Right hindlimb (tissue), 1 donor: ENCODE results near the gene GGT6.
"Not testable (repeated sequence)": the region's sequence is repeated elsewhere in the genome, so short reads cannot be mapped to it uniquely, and the experiment has no call there.

Source experiments
- DNase-seq: peaks from one replicate; pipeline ENCODE4 v3.0.0-alpha.2; 2018

The GGT6 gene

DNA sequence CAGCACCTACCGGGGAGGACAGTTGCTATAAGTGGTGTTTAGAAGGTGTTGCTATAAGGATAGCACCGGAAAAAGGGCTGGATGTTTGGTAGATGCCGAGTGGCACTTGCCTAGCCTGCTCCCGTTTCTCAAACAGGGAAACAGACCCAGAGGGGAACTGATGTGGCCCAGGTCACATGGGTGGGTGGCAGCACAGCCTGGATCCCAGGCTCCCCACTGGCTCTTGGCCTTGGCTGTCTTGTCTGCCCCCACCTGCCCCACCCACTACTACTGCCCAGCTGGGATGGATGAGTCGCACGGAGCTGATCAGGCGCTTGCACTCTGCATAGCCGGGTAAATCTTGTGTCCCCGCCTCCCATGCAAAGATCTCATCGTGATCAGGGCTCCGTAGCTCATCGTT lies 31.2 kb upstream of the GGT6 start:
- DNase-seq = no peak

DNA sequence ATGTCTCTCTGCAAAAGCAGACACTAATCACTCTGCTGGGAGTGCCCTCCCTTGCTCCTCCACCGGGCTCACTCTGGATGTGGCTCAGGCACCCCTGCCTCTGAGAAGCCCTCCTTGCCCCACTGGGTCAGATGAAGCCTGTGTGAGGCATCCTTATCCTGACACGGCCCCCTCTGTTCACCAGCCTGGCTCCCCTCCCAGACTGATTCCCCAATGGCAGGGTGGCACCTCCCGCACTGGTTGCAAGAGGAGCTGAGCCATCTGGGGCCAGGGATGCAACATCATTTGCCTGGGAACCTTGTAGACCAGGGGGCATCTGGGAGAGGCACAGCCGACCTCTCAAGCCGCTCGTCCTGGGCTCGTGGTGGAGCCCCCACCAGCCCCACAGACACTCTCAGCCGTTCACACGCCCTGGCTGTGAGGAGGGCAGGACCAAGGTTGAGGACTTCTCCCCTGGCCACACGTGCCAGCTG lies 30.6 kb upstream of the GGT6 start:
- DNase-seq = no peak

DNA sequence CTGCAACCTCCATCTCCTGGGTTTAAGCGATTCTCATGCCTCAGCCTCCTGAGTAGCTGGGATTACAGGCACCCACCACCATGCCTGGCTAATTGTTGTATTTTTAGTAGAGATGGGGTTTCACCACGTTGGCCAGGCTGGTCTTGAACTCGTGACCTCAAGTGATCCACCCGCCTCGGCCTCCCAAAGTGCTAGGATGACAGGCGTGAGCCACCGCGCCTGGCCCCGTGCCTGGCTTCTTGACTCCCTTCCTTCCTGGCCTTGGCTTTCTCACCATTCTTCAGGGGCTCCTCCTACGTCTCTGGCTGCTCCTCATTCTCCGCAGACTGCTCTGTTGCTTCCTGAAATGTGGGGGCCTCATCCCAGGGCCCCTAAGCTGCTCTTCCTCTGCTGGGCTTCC lies 29.7 kb upstream of the GGT6 start:
- DNase-seq = not testable (repeated sequence)

DNA sequence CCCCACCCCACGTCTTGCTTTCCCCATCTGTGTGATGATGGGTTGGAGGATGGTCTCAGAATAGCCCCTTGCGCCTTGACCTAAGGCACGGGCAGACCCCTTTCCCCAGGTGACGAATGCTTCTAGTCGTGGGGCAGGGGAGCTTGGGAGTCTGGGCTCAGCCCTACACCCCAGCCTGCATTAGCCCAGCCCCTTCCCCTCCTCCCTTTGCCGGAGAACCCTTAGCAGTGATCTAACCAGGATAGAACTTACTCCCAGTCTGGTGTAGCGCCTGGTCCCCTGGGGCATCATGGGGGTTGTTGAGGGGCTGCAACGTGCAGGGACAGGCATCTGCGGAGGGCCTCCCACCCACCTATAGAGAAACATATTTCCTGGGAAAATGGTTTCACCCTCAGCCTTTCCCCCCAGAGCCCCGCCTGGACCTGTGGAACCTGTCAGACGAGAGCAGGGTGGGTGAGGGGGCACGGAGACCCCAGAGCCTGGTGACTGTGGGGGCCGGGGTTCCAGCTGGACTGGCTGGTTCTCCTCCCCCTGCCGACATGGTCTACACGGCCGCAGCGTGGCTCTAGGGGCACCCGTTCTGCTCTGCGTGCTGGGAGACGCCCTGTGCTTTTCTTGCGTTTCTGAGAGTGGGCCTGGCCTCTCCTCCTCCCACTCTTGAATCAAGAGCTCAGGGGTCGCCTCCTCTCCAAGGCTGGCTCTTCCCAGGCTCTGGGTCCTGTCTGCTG lies 28.7 kb upstream of the GGT6 start:
- DNase-seq = no peak

DNA sequence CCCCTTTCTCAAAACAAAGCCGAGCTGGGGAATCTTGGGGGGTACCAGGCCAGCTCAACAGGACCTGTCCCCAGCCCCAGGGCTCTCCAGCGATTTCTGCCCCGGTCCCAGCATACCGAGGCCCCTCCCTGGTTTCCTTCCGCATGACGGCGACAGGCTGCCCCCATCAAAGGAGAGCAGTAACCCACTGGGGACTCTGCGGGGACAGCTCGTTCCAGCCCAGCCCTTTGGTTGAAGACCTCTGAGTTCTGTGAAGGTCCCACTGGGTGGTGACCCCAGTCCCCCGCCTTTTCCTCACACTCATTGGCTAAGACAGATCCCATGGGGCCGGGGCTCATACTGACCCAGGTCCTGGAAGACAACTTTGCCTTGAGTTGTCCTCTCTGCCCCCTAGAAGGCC lies 28.0 kb upstream of the GGT6 start:
- DNase-seq = no peak

DNA sequence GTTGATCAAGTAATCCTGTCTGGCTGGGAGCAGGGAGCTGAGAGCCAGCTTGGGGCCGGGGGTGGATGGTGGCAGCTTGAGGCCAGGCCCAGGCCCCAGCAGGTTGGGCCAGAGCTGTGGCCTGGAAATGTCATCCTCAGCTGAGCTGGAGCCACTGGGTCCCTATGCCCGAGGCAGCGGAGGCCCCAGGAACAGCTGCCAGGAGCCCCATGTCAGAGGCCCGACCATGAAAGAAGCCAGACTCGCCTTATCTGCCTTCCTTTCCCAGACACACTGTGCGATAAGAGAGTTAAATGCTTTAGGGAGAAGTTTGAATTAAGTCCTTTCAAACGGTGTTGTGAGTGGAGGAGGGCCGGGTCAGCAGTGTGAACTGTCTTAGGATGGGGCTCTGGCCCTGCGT lies 27.4 kb upstream of the GGT6 start:
- no peak for DNase-seq

DNA sequence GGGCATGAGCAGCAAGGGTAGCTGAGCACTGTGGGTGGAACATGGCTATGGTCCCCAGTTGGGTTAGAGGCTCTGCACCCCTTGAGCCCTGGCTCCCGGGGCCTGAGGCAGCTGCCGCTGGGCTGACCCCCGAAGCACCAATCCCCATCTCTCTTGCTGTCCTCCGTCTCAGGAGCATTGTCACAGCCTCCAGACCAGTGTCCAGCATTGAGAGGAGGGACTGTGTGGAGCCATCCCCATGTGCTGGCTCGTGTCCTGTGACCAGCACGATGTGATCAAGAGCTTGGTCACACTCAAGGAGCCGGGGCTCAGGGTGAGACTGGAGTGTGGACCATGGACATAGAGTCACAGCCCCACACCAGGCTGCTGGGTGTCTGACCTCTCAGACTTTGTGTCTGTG lies 26.8 kb upstream of the GGT6 start:
- DNase-seq = no peak

DNA sequence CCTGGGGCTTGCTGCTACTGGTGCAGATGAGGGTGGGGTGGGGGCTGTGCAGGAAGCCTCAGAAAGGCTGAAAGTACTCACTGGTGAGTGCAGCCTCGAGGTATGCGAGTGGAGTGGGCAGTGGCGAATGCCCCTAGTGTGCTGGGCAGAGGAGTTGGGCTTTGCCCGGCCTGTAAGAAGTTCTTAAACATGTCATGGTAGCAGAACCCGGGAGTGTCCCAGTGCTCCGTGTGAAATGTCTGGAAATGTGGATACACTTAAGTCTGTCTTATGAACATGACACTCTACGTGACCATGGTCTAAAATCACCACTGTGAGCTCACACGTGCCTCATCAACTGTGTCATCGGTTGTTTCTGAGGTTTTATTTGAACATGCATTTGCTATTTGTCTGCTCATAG lies 25.7 kb upstream of the GGT6 start:
- DNase-seq = no peak

DNA sequence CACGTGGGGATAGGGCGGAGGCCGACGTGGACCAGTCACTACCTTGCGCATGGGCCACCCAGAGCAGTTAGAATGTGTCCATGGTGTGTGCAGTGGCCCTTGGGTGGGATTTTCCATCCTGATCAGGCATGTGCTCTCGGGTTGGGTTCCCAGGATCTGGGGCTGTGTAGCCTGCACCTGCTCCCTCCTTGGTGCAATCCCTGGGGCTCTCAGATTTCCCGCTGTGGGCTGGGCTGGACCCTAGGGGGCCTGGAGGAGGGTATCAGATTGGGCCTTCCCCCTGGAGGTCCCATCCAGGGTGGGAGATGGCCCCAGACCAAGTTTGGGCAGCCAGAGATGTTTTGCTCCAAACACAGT lies 25.2 kb upstream of the GGT6 start:
- DNase-seq = no peak

DNA sequence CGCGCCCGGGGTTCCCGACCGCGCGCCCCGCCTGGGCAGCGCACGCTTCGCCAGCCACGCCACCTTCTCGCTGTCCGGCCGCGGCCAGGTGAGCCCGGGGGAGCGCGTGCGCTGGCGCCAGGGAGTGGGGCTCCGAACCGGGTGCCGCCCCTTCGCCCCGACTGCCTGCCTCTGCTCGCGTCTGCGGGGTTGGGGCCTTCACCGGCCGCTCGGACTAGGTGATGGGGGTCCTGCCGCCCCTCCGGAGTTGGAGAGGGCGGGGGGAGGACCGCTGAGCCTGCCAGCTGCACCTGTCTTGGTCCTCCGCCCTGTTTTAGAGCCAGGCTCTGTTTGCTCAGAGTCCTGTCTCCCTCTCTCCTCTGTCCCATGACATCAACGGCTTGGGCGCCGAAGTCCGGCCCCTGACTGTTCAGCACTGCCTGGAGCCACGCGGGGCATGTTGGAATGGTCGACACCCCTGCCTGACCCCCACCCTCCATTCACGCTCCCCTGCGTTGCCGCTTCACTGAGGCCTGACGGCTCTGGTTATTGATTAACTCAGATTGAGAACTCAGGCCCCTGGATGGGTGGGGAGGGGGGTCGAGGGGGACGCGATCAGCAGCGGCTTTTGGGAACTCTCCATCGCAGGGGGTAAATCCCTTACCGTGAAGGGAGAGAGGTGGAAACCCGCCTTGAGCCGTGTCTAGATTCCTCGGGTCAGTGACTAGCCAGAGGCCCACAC lies 24.7 kb upstream of the GGT6 start:
- no peak for DNase-seq

DNA sequence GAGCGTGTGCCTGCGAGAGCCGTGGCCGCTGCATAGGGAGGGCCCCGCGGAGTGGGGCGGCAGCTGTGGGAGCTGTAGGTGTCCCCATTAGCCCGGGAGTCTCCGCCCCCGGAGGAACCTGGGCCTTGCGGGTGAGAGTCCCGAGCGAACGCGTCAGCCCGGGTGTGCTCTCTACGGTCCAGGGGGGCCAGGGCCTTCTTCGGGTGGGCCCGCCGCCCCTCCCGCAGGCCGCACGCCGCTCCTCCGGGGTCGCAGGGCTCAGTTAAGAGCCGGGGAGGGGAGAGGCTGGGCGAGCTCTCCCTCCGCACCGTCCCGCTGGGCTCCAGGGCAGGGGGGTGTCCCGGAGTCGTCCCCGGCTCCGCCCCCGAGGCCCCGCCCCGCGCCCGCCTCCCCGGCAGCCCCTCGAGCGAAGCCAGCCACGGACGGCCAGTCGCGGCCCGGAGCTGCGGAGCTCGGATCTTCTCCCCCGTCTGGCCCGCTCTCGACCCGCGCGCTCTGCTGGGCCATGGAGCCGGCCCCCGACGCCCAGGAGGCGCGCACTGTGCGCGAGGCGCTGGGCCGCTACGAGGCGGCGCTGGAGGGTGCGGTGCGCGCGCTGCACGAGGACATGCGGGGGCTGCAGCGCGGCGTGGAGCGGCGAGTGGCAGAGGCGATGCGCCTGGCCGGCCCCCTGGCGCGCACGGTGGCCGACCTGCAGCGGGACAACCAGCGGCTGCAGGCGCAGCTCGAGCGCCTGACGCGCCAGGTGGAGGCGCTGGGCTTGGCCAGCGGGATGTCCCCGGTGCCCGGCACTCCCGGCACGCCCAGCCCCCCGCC lies 23.9 kb upstream of the GGT6 start, which contains the start of gene SMTNL2:
Gene SMTNL2, plus strand, starts transcription at position 429 of the 816 bp plus-strand sequence. Its CDS starts 77 bp downstream, at position 506.
- peak; percentile 71 for DNase-seq

DNA sequence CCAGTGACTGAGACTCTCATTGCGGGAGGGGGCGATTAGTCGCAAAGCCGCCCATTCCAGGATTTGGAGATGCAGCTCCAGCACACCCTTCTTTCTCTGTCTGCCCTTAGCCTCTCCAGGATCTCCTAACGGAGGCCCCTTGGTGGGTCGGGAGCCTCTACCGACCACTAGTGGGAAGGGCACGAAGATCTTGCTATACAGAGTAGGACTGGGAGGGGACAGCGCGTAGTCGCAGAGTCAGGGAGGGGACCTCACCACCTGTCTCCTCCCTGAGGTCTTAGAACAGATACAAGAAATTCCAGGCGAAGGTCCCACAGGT lies 23.4 kb upstream of the GGT6 start:
- no peak for DNase-seq

DNA sequence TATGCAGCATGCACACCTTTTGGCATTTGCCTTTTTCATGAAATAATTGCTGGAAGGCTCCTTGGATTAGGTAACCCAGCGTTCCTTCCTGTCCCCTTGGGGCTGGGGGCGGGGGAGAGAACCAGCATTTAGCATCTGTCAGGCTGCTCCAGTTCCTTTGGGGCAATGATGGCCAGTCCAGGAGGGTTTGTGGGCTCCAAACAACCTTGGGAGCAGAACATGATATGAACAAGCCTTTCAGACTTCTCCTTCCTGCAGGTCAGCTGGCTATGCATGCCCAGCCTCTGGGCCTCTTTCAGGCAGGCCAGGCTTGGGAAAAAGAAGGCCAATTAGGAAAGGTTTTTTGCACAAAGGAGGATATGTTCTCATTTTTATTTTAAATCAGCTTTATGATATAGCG lies 22.8 kb upstream of the GGT6 start:
- no peak for DNase-seq

DNA sequence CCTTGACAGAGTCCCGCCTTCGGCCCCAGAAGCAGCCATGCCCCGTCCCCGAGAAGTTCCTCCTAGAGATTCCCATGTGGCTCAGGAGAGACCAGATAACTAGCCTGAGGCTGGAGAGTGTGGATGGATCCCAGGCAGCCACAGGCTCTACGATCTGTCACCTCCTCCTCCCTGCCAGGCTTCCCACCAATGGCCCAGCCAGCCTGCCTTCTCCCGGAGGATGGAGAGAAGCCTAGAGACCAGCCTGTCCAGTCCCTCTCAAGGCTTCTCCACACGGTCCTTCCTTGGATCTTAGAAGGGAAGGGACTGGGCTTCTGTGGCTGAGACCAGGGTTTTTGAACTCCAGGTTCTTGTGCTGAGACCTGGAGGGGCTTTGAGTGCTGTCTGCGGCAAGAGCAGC lies 22.3 kb upstream of the GGT6 start:
- no peak for DNase-seq

DNA sequence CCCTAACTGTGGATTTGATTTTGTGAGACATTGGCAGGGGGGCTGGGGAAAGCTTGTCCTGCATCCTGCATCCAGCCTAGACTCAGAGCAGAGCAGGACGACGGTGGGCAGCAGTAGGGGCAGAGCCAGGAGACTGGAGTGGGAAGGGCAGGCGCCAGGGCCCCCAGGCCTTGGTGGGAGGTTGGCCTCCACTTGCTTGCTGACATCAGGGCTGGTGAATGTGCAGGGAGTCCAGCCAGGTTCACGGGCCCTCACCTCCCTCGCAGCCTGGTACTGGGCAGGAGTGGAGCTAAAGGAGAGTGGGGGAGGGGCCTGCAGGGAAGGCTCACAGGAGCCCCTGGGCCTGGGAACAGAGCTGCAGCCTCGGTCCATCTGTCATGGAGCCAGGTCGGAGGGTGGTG lies 21.7 kb upstream of the GGT6 start:
- DNase-seq = no peak

DNA sequence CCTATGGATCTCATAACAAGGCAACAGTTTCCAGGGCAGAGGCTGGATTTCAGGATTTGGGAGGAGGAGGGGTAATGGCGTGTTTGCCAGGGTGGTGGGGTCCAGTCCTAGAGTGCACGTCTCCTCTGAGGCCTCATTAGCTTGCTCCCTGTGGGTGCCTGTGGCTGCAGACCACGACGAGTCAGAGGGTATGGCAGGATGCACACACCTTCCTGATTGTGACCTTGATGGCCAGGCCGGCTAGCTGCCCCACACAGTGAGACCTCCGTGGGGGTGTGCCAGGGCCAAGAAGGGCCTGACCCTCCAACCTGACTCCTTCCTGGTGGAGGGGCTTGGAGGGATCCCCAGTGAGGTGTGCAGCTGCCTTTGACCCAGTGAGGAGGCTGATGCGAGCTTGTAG lies 19.9 kb upstream of the GGT6 start:
- DNase-seq = no peak

DNA sequence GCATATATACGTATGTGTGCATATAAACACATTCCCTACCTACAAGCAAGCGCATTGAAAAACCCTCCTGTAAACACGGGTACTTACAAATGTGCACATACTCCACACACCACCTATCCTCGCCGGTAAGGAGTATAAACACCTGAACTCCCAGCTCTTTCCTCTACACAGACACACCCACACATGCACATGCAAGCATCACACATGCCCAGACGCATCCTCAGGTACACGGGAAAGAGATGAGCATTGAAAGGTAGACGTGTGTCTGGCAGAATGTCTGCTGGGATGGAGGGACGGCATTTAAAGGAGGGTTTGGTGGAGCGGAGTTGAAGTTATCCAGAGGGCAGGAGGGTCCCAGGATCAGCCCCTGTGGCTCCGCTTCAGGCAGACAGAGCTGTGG lies 19.3 kb upstream of the GGT6 start:
- no peak for DNase-seq

DNA sequence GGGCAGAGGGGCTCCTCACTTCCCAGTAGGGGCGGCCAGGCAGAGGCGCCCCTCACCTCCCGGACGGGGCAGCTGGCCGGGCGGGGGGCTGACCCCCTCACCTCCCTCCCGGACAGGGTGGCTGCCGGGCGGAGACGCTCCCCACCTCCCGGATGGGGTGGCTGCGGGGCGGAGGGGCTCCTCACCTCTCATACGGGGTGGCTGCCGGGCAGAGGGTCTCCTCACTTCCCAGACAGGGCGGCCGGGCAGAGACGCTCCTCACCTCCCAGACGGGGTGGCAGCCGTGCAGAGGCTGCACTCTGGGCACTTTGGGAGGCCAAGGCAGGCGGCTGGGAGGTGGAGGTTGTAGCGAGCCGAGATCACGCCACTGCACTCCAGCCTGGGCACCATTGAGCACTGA lies 18.0 kb upstream of the GGT6 start:
- DNase-seq = not testable (repeated sequence)

DNA sequence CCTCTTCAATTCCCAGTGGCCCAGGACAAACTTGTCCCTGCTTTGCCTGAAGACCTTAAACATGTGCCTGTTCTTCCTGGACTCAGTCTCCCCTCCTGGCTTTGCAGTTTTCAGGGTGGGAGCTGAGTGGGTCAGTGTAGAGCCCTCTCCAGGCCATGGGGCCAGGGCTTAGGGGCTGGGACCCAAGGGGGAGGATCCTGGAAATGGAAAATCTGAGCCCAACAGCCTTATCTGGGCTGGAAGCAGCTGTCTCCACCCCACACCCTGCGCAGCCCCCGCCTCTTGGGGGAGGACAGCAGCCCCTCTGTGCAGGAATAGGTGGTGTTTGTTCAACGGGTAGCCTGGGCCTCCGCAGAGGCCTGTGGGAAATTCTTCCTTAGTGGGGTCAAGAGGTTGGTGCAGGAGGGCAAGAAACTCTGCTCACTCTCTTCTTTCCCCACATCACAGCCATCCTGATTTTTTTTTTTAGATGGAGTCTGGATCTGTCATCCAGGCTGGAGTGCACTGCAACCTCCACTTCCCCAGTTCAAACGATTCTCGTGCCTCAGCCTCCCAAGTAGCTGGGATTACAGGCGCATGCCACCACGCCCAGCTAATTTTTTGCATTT lies 17.1 kb upstream of the GGT6 start:
- DNase-seq = no peak

DNA sequence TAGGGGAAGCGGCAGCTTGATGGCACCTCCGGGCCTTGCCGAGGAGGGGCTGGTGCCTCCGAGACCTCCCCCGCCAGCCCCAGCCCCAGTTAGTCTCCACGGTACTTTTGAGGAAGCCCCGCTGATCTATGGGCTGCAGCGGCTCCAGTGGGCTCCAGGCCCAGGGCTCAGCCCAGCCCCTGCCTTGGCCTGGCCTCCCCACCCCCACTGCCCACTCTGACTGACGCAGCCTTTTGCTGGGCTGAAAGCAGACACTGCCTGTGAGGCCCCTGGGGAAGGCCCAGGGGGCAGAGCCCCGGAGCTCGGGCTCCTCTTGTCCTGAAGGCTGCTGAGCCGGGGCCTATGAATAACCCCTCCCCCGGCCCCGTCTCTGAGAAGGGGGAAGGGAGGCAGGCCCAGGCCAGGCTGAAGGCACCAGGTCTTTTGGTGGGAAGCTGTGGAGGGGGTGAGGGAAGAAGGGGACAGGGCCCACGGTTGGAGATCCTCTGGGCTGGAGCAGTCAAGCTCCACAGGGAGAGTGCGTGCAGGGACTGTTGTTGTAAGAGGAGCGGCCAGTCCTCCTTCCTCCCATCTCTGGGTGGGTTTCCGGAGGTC lies 16.4 kb upstream of the GGT6 start:
- peak; percentile 70 for DNase-seq

DNA sequence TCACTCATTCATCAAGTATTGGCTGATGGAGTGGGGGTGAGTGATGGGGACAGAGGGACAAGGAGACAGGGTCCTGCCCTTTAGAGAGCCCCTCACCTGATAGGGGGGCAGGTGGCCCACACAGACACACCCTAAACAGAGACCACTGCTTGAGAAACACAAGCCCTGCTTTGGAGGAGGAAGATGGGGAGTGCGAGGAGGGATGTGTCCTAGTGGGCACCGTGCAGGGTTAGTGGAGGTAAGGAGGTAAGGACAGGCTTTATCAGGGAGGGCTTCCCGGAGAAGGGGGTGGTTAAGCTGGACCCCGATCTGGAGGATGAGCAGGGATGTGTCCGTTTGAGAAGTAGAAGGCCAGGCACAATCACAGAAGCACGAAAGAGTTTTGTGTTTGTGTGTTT lies 15.8 kb upstream of the GGT6 start:
- no peak for DNase-seq

DNA sequence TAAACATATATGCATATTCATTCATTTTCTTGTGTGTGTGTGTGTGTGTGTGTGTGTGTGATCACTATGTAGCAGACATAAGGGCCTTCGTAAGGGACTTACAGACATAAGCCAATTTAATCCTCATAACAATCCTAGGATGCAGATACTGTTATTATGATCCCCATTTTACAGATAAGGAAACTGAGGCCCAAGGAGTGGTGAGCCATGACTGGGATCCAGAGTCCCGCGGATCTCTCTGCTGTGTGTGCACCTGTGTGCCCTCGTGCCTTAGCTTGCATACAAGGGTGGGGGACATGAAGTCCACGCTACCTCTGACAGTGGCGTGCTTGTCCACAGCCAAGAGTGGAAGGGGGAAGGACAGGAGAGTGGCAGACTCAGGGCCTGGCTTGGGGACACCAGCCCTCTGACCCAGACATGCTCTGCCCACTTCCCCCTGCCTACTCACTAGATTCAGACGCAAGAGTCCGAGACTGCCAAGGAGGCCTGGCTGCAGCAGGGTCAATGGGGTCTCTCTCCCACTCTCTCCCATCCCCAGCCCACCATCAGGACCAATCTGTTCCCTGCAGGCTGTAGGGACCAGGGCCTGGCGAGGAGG lies 14.2 kb upstream of the GGT6 start:
- DNase-seq = no peak

DNA sequence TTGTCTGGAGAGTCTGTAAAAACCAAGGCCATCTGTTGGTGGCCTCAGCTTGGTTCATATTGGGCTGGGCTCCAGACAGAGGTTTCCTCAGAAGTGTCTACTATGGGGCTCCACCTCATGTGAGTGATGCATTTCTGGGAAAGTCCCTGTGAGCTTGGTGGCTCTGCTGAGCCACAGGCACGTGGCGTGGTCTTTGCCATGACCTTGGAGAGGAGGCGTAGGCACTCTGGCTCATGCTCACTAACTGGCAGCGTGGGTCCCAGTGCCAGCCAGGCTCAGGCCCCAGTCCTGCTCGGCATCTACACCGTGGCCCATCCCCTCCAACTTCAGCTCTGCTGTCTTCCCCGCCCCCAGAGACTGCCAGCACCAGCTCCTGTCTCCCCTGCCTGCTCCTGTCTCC lies 13.3 kb upstream of the GGT6 start:
- DNase-seq = no peak
